Epithelial cell of proximal tubule (primary cell): ENCODE results near the gene ARHGEF16. TPM values are rescaled to one million over a fixed set of nuclear protein-coding genes. Genes with fewer than 3 reads are reported as not detected.

Source experiments
- DNase-seq: peaks from one replicate; pipeline ENCODE4 v3.0.0-alpha.2; 2011; ENCODE audit warnings: low read depth
- H3K4me3 ChIP-seq: 2 replicates; pipeline ENCODE4 v1.5.1; 2011; ENCODE audit warnings: low read depth, mild to moderate bottlenecking, low read length
- total RNA-seq: library from RNA; depleted of rRNA; stranded (reverse); fragments of >200 nt; gene quantifications from 2 replicates; pipeline ENCODE4 v1.2.3, GENCODE V29; 2015
- TF ChIP-seq, protein P1 (sequence below): conservative IDR thresholded peaks from 2 replicates; pipeline ENCODE4 v1.5.1; 2012; ENCODE audit warnings: low read depth, mild to moderate bottlenecking, low read length

The ARHGEF16 gene
- total RNA-seq, 1 donor from 2014 or later, result 36.6 TPM

DNA sequence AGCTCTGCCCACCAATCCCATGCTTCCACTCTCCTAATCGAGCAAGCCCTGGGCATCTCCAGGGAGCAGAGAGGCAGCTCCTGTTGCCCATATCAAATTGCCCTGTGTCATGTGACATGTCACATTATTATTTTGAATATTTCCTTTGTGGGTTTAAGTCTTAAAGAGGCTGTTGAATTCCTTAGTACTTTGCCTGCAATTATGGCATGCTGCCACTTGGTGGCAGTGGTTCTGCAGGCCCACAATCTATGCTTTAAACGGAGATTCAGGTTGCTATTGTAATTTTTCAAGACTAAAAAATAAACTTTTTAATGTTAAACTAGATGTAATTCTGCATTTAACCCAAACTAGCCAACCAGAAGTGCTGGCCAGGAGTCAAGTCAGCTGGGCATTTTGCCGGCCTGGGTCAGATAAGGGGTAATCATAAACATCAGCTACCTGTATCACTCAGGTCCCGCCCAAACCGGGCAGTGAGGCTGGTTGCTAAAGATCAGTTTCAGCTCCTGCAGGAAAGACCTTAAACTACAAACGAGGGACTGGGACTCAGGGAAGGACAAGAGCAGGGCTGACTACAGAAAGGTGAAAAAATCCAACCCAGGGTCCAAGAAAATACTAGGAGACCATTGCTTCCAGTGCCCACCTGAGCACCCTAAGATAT lies 37.3 kb upstream of the ARHGEF16 start:
- no peak overlapping the region for H3K4me3 ChIP-seq
- DNase-seq, result no peak
- TF ChIP-seq, protein P1, sequence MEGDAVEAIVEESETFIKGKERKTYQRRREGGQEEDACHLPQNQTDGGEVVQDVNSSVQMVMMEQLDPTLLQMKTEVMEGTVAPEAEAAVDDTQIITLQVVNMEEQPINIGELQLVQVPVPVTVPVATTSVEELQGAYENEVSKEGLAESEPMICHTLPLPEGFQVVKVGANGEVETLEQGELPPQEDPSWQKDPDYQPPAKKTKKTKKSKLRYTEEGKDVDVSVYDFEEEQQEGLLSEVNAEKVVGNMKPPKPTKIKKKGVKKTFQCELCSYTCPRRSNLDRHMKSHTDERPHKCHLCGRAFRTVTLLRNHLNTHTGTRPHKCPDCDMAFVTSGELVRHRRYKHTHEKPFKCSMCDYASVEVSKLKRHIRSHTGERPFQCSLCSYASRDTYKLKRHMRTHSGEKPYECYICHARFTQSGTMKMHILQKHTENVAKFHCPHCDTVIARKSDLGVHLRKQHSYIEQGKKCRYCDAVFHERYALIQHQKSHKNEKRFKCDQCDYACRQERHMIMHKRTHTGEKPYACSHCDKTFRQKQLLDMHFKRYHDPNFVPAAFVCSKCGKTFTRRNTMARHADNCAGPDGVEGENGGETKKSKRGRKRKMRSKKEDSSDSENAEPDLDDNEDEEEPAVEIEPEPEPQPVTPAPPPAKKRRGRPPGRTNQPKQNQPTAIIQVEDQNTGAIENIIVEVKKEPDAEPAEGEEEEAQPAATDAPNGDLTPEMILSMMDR, result peak; percentile 46

GRCh38 chr1:3417934-3418333 lies 36.5 kb upstream of the ARHGEF16 start:
- TF ChIP-seq, protein P1, result no peak
- H3K4me3 ChIP-seq, result no peak overlapping the region
- no peak for DNase-seq

DNA sequence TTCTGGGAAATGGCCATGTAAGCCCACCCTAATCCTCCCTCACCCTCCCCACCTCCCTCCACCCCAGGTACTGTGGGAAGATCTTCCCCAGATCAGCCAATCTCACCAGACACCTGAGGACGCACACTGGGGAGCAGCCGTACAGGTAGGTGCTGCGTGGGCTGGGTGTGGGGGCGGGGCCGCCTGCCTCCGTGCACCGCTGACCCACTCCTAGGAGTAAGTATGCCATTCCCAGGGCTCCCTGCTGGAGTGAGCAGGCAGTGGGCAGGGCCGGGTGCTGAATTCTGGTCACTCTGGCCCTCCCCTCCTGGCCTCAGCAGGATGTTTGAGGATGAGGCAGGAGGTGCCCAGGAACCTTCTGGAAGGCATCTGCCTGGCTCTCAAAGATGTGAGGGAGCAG lies 35.9 kb upstream of the ARHGEF16 start:
- no peak overlapping the region for H3K4me3 ChIP-seq
- TF ChIP-seq, protein P1, result no peak
- DNase-seq, result no peak

DNA sequence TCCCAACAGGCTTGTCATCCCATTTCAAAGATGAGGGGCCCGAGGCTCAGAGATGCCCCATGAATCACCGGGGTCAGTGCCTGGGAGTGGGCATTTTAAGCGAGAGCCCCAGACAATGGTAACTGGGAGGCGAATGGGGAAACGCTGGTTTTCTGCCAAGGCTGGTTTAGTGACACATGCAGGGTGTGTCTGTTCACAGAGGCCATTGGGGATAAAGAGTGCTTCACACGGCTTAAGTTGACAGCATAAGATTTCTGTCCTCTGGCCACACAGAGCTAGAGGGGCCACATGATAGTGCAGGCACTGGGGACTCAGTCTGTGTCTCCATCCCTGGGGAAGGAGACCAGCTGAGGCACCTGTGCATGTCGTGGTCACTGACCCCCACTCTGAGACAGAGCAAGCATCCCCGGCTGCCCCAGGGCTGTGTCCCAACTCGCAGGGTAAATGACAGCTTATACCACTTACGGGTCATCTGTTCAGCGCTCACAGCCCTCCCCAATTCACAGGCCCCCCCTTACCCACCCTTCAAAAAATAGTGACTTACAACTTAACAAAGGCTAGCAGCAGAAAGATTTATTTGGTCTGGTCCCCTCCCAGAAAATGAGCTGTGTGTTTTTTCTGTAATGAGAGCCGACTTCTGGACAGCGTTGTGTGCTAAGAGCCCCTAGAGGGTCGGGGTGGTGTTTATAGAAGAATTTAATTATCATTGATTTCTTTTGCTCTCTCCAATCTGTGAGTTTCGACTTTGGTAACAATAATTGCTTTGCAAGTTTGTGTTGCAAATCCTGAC lies 34.9 kb upstream of the ARHGEF16 start:
- TF ChIP-seq, protein P1, result no peak
- no peak overlapping the region for H3K4me3 ChIP-seq
- DNase-seq, result no peak

DNA sequence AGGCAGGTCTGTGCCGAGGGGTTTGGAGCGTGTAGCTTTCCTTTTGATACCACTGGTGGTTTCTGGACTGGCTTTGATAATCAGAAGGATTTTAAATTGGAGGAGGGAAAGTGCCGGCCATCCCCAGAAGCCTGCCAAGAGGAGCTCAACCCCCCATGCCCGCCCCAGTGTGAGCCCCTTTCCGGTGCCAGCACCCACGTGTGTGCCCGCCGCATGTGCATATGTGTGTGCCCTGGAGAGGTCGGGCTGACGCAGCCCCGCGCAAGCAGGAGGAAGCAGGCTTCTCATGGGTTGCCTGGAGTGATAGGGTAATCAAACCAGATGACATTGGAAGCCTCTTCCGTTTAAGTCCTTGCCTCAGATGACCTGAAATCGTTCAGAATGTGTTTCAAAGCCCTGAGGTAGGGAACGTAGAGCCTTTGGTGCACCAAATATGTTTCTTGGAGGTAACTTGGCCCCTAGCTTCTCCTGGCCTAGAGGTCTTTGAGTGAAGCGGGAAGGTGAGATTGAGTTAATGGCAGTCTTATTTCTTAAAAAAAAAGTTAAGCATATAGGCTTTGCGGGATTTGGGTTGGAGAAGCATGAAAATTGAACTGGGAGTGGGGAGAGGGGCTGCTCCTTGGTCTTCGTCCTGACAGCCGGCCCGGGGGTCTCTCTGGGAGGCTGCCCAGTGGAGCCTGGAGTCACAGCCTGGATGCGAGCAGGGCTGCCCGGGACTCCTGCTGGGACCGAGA lies 34.1 kb upstream of the ARHGEF16 start:
- DNase-seq, result no peak
- TF ChIP-seq, protein P1, result no peak
- no peak overlapping the region for H3K4me3 ChIP-seq

DNA sequence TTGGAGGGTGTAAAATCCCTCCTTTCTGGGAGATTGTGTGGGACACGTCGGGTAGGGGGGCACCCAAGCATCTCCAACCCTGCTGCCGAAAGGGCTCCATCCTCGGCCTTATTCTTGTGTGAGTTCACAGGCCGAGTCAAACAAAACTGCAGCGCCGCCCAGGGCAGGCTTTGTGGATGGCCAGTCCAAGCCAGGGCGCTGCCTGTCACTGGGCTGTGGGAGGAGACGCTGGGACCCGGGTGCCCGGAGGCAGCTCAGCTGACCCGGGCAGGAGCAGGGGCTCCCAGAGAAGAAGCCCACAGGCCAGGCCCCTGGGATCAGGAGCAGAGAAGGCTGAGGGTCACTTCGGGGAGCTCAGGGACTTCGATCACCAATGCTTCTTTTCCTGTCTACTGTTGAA lies 31.8 kb upstream of the ARHGEF16 start:
- no peak for DNase-seq
- TF ChIP-seq, protein P1, result no peak
- no peak overlapping the region for H3K4me3 ChIP-seq
